Retina (tissue), 1 donor: ENCODE data around the gene TARS3.
"Not testable (repeated sequence)": the region's sequence is repeated elsewhere in the genome, so short reads cannot be mapped to it uniquely, and the experiment has no call there.

Experiments used
- DNase-seq: peaks from one replicate; pipeline ENCODE4 v3.0.0-alpha.2; 2016

TARS3 gene

GRCh38 chr15:101723874-101724674 is at the start of gene TARS3:
Gene TARS3, minus strand, starts transcription at chr15:101724473. Its CDS starts 86 bp downstream, at chr15:101724387.
- peak; percentile 93 for DNase-seq

GRCh38 chr15:101773496-101774100 is 49.3 kb upstream of the TARS3 start:
- no peak for DNase-seq

GRCh38 chr15:101772921-101773320 is 48.6 kb upstream of the TARS3 start:
- no peak for DNase-seq

GRCh38 chr15:101767083-101767640 is 42.9 kb upstream of the TARS3 start:
- DNase-seq: not testable (repeated sequence)

- no peak for DNase-seq
Measured at GRCh38 chr15:101765772-101766456, 41.6 kb upstream of the TARS3 start.

- DNase-seq: not testable (repeated sequence)
Measured at GRCh38 chr15:101765340-101765671, 41.0 kb upstream of the TARS3 start.

GRCh38 chr15:101764669-101765339 is 40.5 kb upstream of the TARS3 start:
- not testable (repeated sequence) for DNase-seq

- DNase-seq: not testable (repeated sequence)
Measured at GRCh38 chr15:101746716-101747082, 22.4 kb upstream of the TARS3 start.

GRCh38 chr15:101734837-101735236 is 10.6 kb upstream of the TARS3 start:
- not testable (repeated sequence) for DNase-seq

- no peak for DNase-seq
Measured at GRCh38 chr15:101733545-101733944, 9.3 kb upstream of the TARS3 start.

- no peak for DNase-seq
Measured at GRCh38 chr15:101732772-101733171, 8.5 kb upstream of the TARS3 start.

GRCh38 chr15:101731746-101732145 is 7.5 kb upstream of the TARS3 start:
- DNase-seq: no peak

- no peak for DNase-seq
Measured at GRCh38 chr15:101727186-101727585, 2.9 kb upstream of the TARS3 start.

- DNase-seq: no peak
Measured at GRCh38 chr15:101725073-101725472, 800 bp upstream of the TARS3 start.

GRCh38 chr15:101724675-101725005 is 367 bp upstream of the TARS3 start:
- DNase-seq: peak; percentile 55

GRCh38 chr15:101723171-101723873 is 951 bp downstream of the TARS3 start:
- peak; percentile 37 for DNase-seq

GRCh38 chr15:101718896-101719295 is 5.4 kb downstream of the TARS3 start:
- DNase-seq: no peak

- no peak for DNase-seq
Measured at GRCh38 chr15:101712078-101712477, 12.2 kb downstream of the TARS3 start.

- no peak for DNase-seq
Measured at GRCh38 chr15:101710806-101711205, 13.5 kb downstream of the TARS3 start.

GRCh38 chr15:101709466-101709865 is 14.8 kb downstream of the TARS3 start:
- DNase-seq: no peak

- no peak for DNase-seq
Measured at GRCh38 chr15:101707983-101708382, 16.3 kb downstream of the TARS3 start.

- no peak for DNase-seq
Measured at GRCh38 chr15:101702077-101702476, 22.2 kb downstream of the TARS3 start.

- no peak for DNase-seq
Measured at GRCh38 chr15:101698314-101698713, 26.0 kb downstream of the TARS3 start.
